Measurements from ENCODE around the gene TMEM270. TPM values are rescaled to one million over a fixed set of nuclear protein-coding genes. Genes with fewer than 3 reads are reported as not detected.

Gene TMEM270
- total and polyA plus RNA-seq, 2 of the 8 experiments (the other 6 are each of a cell fraction or from before 2014, with no cell fraction given) = 0.26 TPM; not detected in 1

DNA sequence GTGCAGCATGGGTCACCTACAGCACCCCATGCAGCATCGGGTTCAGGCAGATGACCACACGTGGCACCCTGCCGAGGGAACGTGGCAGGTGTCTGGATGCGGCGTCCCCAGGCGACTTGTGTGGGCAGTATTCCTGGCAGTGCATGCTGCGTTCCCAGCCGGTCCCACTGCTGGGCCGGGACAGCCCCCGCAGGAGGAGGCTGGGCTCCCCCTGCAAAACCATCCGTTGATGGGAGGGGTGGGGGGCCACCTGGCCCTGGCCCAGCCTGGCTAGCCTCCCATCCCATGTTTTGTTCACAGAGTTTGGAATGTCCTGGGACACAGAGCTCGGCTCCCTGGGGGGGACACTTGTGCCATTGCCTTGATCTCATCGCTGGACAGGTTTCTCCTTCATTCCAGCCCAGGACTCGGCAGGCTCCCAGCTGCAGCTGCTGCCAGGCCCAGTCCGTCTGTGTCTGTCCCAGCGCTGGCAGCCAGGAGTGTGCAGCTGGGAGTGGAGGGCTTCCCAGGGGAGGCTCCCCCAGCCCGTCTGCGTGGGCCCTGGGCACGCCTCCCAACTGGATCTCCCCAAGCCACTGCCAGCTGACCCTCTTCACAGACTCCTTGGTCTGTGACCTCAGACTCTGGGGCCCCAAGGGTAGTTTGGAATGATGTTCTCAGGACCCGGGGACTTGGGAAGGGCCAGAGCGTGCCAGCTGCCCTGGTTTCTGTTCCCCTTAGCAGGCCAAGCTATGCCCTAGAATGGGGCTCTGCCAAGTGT, 32.6 kb downstream of the TMEM270 start:
- Histone ChIP-seq H3K9ac (replicated peaks in 1 of 4; ENCODE audit: extremely low read depth in 1 of 4, low read depth in 3 of 4, low read length in 3 of 4) (no peak overlapping the region), H2BK15ac (ENCODE audit: low read length) (no peak overlapping the region), H2BK20ac (ENCODE audit: low read length) (no peak overlapping the region), H4K20me1 (replicated peaks in 1 of 2; ENCODE audit: control insufficient read depth in 1 of 2, insufficient read depth in 2 of 2, low read length in 2 of 2) (no peaks in the 10 kb centered on the region), H3K18ac (ENCODE audit: extremely low read depth, low read length) (no peak overlapping the region), H3K9me3 (ENCODE audit: insufficient read depth in 2 of 2, low read depth in 1 of 2, low read length in 1 of 2) (peaks cover 3 to 5% of the 10 kb centered on the region in 2 experiments; a peak in 1 of 4 replicates), H3K27ac (ENCODE audit: low read depth, low read length) (no peak overlapping the region), H2BK12ac (ENCODE audit: low read depth, low read length) (no peak overlapping the region), H3K4me3 (ENCODE audit: extremely low read depth in 1 of 4, insufficient read depth in 2 of 4, low read depth in 3 of 4, low read length in 4 of 4) (no peak overlapping the region), H3K56ac (replicated peaks; ENCODE audit: insufficient read length, low read depth, low read length) (no peak overlapping the region), H2BK120ac (replicated peaks; ENCODE audit: low read depth, low read length) (no peak overlapping the region), H3K79me2 (ENCODE audit: control insufficient read depth in 1 of 2, insufficient read depth in 2 of 2, low read length in 2 of 2) (no peaks in the 10 kb centered on the region), H3K79me1 (ENCODE audit: low read depth, low read length) (no peaks in the 10 kb centered on the region), H3K27me3 (replicated peaks in 1 of 4; ENCODE audit: control insufficient read depth in 3 of 4, extremely low read depth in 1 of 4, insufficient read depth in 3 of 4, low read length in 3 of 4) (no peaks in the 10 kb centered on the region), H3K23ac (ENCODE audit: insufficient read length) (no peak overlapping the region), H4K91ac (replicated peaks; ENCODE audit: insufficient read length, low read length) (no peak overlapping the region), H4K5ac (ENCODE audit: insufficient read length, low read depth, low read length) (no peak overlapping the region), H2AK5ac (ENCODE audit: low read depth, low read length) (no peak overlapping the region), H3K36me3 (ENCODE audit: control insufficient read depth in 2 of 4, insufficient read depth in 4 of 4, low read length in 3 of 4) (no peaks in the 10 kb centered on the region), H4K8ac (ENCODE audit: extremely low read depth, insufficient read depth, low read length) (no peak overlapping the region), H2BK5ac (ENCODE audit: low read depth, low read length) (no peak overlapping the region), H3K4ac (replicated peaks; ENCODE audit: insufficient read length, low read depth, low read length) (no peak overlapping the region), H3K14ac (ENCODE audit: insufficient read length) (no peak overlapping the region), H2AFZ (ENCODE audit: low read length) (no peak overlapping the region), H3K23me2 (ENCODE audit: low read depth, low read length) (no peaks in the 10 kb centered on the region), H3K4me2 (ENCODE audit: insufficient read depth in 1 of 2, low read depth in 2 of 2, low read length in 2 of 2) (no peak overlapping the region), H3K4me1 (replicated peaks in 1 of 4; ENCODE audit: control insufficient read depth in 3 of 4, insufficient read depth in 4 of 4, low read length in 3 of 4) (peaks cover 0 to 4% (median 0%) of the 10 kb centered on the region in 4 experiments; a peak in 1 of 7 replicates)
- ChIA-PET CTCF (ENCODE audit: partially characterized antibody) (interaction anchor here (0.6 to 1.3 kb wide), 4 partner anchors 62 to 472 kb away, joined by 3 to 5 read pairs (median 3); no protein-coding TSS in a partner anchor), POLR2A (ENCODE audit: partially characterized antibody) (interaction anchor here (0.5 to 0.9 kb wide), 4 partner anchors 9 to 444 kb away, joined by 3 to 4 read pairs (median 3); partner anchors contain the start of gene EIF4H)
- TF ChIP-seq, protein P1, sequence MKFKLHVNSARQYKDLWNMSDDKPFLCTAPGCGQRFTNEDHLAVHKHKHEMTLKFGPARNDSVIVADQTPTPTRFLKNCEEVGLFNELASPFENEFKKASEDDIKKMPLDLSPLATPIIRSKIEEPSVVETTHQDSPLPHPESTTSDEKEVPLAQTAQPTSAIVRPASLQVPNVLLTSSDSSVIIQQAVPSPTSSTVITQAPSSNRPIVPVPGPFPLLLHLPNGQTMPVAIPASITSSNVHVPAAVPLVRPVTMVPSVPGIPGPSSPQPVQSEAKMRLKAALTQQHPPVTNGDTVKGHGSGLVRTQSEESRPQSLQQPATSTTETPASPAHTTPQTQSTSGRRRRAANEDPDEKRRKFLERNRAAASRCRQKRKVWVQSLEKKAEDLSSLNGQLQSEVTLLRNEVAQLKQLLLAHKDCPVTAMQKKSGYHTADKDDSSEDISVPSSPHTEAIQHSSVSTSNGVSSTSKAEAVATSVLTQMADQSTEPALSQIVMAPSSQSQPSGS (IDR thresholded peaks at IDR 0.05; ENCODE audit: low read length) = no peak
- no peak for TF ChIP-seq SUZ12 (IDR thresholded peaks at IDR 0.05; ENCODE audit: low read length)
- DNase-seq (ENCODE audit: low read depth in 1 of 2, low spot score in 2 of 2) (no peak), FAIRE-seq (no peak)
- WGBS, 2 experiments (ENCODE audit: extremely low coverage in 1 of 2, insufficient coverage in 1 of 2, insufficient read length in 1 of 2, insufficient replicate concordance in 2 of 2, low coverage in 1 of 2, low lambda C conversion rate in 2 of 2, missing lambda C conversion rate in 1 of 2) = 85% methylated on average over 21 of the region's 22 CpGs; no CpG with 5 or more reads in 1 of the 2 experiments
